Colonic mucosa (tissue), 4 donors: ENCODE results near the gene ISM1. TPM values are rescaled to one million over a fixed set of nuclear protein-coding genes. Genes with fewer than 3 reads are reported as not detected.

ENCODE experiments used
- DNase-seq: peaks from one replicate; pipeline ENCODE4 v3.0.0-alpha.2; 2020
- H3K27ac ChIP-seq: fragments of 200-600 bp; one replicate; pipeline ENCODE4 v1.8.0; 2021
- H3K27me3 ChIP-seq: fragments of 200-600 bp; one replicate; pipeline ENCODE4 v1.8.0; 2021
- H3K36me3 ChIP-seq: fragments of 200-600 bp; one replicate; pipeline ENCODE4 v1.8.0; 2021
- H3K4me1 ChIP-seq: fragments of 200-600 bp; one replicate; pipeline ENCODE4 v1.8.0; 2021; ENCODE audit warnings: mild to moderate bottlenecking
- H3K4me3 ChIP-seq: fragments of 200-600 bp; one replicate; pipeline ENCODE4 v1.8.0; 2021
- H3K9ac ChIP-seq, 2 donors: one replicate each; pipeline ENCODE4 v1.7.0; 2013; ENCODE audit warnings: control low read depth in 2 of 2, low read depth in 2 of 2, low read length in 2 of 2
- H3K9me3 ChIP-seq: fragments of 200-600 bp; one replicate; pipeline ENCODE4 v1.8.0; 2021
- CTCF ChIP-seq: fragments of 200-600 bp; IDR thresholded peaks from one replicate; pipeline ENCODE4 v1.8.0; 2022; ENCODE audit warnings: antibody characterized with exemption, mild to moderate bottlenecking
- intact Hi-C: fragments of 100-400 bp; cut with DNase I; formaldehyde crosslinking; loops from one replicate; pipeline ENCODE4 v1.14.1; 2022
- total RNA-seq, 2 donors: library from RNA; stranded (reverse); fragmentation: NEBNext Ultra II Directional in 1 of 2; extraction: Animal tissue kit (Norgen Biotek cat#: 25700) in 1 of 2; gene quantifications; one replicate each; pipeline ENCODE4 v1.2.1, GENCODE V29; 2021
- donor health status: healthy.
- donor health status: DM: no; HTN: no; CAD: no.
- donor health status: DM: no; HTN: no; CAD: no.

ISM1 gene
- total RNA-seq, 2 donors from 2014 or later = 0.42 TPM; not detected in 1

DNA sequence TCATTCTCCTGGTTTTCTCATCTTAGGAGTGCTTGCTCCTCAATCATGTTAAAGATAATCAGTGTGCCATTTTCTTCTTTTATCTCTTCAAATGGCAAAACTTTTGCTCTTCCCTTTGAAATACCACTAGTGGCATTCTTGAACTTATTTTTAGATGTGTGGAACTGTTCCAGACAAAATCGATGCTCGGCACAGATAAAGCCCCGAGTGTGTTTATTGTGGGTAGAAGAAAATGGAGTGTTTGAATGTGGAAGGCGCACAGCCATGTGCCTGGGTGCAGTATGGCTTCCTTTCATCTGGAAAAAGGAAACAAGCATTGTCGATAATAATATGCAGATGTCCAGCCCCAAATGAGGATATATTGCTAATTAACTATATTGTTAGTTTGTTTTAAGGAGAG is 42.4 kb downstream of the ISM1 start:
- H3K27me3 ChIP-seq = no peaks in the 10 kb centered on the region
- no peaks in the 10 kb centered on the region for H3K36me3 ChIP-seq
- H3K4me3 ChIP-seq = no peak overlapping the region
- no peak overlapping the region for H3K9ac ChIP-seq
- H3K4me1 ChIP-seq = no peaks in the 10 kb centered on the region
- TF ChIP-seq CTCF = no peak
- no peak overlapping the region for H3K27ac ChIP-seq
- H3K9me3 ChIP-seq = no peaks in the 10 kb centered on the region
- DNase-seq = no peak
- intact Hi-C loops = no loop called here

DNA sequence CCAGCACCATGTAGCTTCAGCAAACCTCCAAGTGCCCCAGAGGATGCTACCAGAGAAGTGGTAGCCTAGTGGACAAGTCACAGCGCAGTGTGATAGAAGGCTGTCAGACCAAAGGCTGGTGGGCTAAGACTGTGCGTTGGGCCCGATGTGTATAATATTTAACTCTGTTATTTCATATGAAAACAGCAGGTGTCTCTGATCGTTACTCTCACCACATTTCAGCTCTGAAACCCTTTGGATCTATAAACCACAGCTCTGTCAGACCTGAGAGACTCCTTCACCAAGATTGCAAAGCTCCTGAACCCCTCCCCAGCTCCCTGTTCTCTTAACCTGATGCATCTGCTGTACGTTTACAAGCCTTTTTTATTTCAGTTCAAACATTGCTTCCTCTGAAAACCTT is 43.8 kb downstream of the ISM1 start:
- DNase-seq = no peak
- Histone ChIP-seq H3K9me3 (no peaks in the 10 kb centered on the region), H3K9ac (no peak overlapping the region), H3K4me1 (no peaks in the 10 kb centered on the region), H3K36me3 (no peaks in the 10 kb centered on the region), H3K4me3 (no peak overlapping the region), H3K27ac (no peak overlapping the region), H3K27me3 (no peaks in the 10 kb centered on the region)
- no peak for TF ChIP-seq CTCF
- intact Hi-C loops = no loop called here

GRCh38 chr20:13265941-13266340 is 44.9 kb downstream of the ISM1 start:
- Histone ChIP-seq H3K27me3 (no peaks in the 10 kb centered on the region), H3K4me1 (no peaks in the 10 kb centered on the region), H3K36me3 (no peaks in the 10 kb centered on the region), H3K27ac (no peak overlapping the region), H3K9ac (no peak overlapping the region), H3K4me3 (no peak overlapping the region), H3K9me3 (no peaks in the 10 kb centered on the region)
- intact Hi-C loops = no loop called here
- no peak for TF ChIP-seq CTCF
- DNase-seq = no peak

GRCh38 chr20:13267231-13267630 is 46.2 kb downstream of the ISM1 start:
- intact Hi-C loops = no loop called here
- no peak overlapping the region for H3K27ac ChIP-seq
- H3K36me3 ChIP-seq = no peaks in the 10 kb centered on the region
- no peaks in the 10 kb centered on the region for H3K4me1 ChIP-seq
- H3K9me3 ChIP-seq = no peaks in the 10 kb centered on the region
- H3K27me3 ChIP-seq = no peaks in the 10 kb centered on the region
- no peak for TF ChIP-seq CTCF
- no peak for DNase-seq
- no peak overlapping the region for H3K4me3 ChIP-seq
- H3K9ac ChIP-seq = no peak overlapping the region

GRCh38 chr20:13268953-13269352 is 47.9 kb downstream of the ISM1 start:
- no peaks in the 10 kb centered on the region for H3K36me3 ChIP-seq
- no peaks in the 10 kb centered on the region for H3K4me1 ChIP-seq
- intact Hi-C loops = no loop called here
- DNase-seq = no peak
- TF ChIP-seq CTCF = no peak
- H3K4me3 ChIP-seq = no peak overlapping the region
- no peak overlapping the region for H3K27ac ChIP-seq
- no peaks in the 10 kb centered on the region for H3K27me3 ChIP-seq
- H3K9me3 ChIP-seq = no peaks in the 10 kb centered on the region
- no peak overlapping the region for H3K9ac ChIP-seq

DNA sequence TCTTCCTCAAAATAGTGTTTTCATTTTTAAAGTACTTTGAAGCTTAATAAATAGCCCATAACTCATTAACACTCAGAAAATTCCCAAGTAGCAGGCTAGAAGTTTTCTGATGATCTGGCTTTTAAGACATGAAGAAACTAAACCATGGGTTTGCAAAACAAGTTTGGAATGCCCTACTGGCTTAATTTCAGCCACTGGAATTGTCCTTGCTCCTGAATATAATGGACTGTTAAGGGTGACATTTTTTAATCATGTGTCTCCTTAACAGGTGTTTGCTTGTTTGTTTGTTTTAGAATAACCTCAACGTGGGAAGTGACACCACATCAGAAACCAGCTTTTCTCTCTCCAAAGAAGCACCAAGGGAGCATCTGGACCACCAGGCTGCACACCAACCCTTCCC is 49.1 kb downstream of the ISM1 start:
- no peak overlapping the region for H3K27ac ChIP-seq
- intact Hi-C loops = no loop called here
- no peaks in the 10 kb centered on the region for H3K9me3 ChIP-seq
- no peak for DNase-seq
- no peak for TF ChIP-seq CTCF
- H3K4me1 ChIP-seq = no peaks in the 10 kb centered on the region
- no peak overlapping the region for H3K9ac ChIP-seq
- H3K4me3 ChIP-seq = no peak overlapping the region
- no peaks in the 10 kb centered on the region for H3K36me3 ChIP-seq
- no peaks in the 10 kb centered on the region for H3K27me3 ChIP-seq
